Forelimb muscle (tissue), 1 donor: ENCODE results near the gene FAM53B. TPM values are rescaled to one million over a fixed set of nuclear protein-coding genes. Genes with fewer than 3 reads are reported as not detected.
"Not testable (repeated sequence)": the region's sequence is repeated elsewhere in the genome, so short reads cannot be mapped to it uniquely, and the experiment has no call there.

Experiments
- DNase-seq: peaks from one replicate; pipeline ENCODE4 v3.0.0-alpha.2; 2013; ENCODE audit warnings: low read depth
- polyA plus RNA-seq: library from polyadenylated mRNA; unstranded; fragments of 120-200 nt; gene quantifications from one replicate; pipeline ENCODE4 v1.2.1, GENCODE V29; 2013; ENCODE audit not compliant: insufficient read length

Gene FAM53B
- polyA plus RNA-seq, 1 donor, result 27.6 TPM

- no peak for DNase-seq
These were observed 132.4 kb downstream of the FAM53B start for GRCh38 chr10:124611738-124612137.

GRCh38 chr10:124610851-124611250, 133.3 kb downstream of the FAM53B start:
- not testable (repeated sequence) for DNase-seq

GRCh38 chr10:124610186-124610585, 134.0 kb downstream of the FAM53B start:
- not testable (repeated sequence) for DNase-seq

- no peak for DNase-seq
These were observed 134.5 kb downstream of the FAM53B start for GRCh38 chr10:124609698-124610097.

- DNase-seq, result no peak
These were observed 136.0 kb downstream of the FAM53B start for GRCh38 chr10:124608093-124608721.

- DNase-seq, result no peak
These were observed 136.5 kb downstream of the FAM53B start for GRCh38 chr10:124607693-124608092.

- DNase-seq, result no peak
These were observed 137.4 kb downstream of the FAM53B start for GRCh38 chr10:124606822-124607221.

GRCh38 chr10:124605856-124606812, 138.0 kb downstream of the FAM53B start:
- no peak for DNase-seq

GRCh38 chr10:124605481-124605855, 138.7 kb downstream of the FAM53B start:
- no peak for DNase-seq

- no peak for DNase-seq
These were observed 139.2 kb downstream of the FAM53B start for GRCh38 chr10:124605001-124605370.

- DNase-seq, result no peak
These were observed 139.8 kb downstream of the FAM53B start for GRCh38 chr10:124604214-124605000.

- DNase-seq, result no peak
These were observed 140.6 kb downstream of the FAM53B start for GRCh38 chr10:124603376-124604213.

GRCh38 chr10:124602646-124603365, 141.4 kb downstream of the FAM53B start:
- DNase-seq, result no peak

GRCh38 chr10:124602121-124602561, 142.0 kb downstream of the FAM53B start:
- DNase-seq, result no peak

GRCh38 chr10:124601431-124602120, 142.6 kb downstream of the FAM53B start:
- DNase-seq, result no peak

- no peak for DNase-seq
These were observed 143.2 kb downstream of the FAM53B start for GRCh38 chr10:124601016-124601415.

- DNase-seq, result no peak
These were observed 143.9 kb downstream of the FAM53B start for GRCh38 chr10:124600051-124600880.

- DNase-seq, result no peak
These were observed 144.6 kb downstream of the FAM53B start for GRCh38 chr10:124599588-124600050.
